Inferior parietal cortex (tissue), 1 donor: Measurements from ENCODE around the gene PGAP6.
"Not testable (repeated sequence)": the region's sequence is repeated elsewhere in the genome, so short reads cannot be mapped to it uniquely, and the experiment has no call there.

Experiments
- DNase-seq: peaks from one replicate; pipeline ENCODE4 v3.0.0-alpha.2; 2016; ENCODE audit errors: extremely low spot score

Gene PGAP6

DNA sequence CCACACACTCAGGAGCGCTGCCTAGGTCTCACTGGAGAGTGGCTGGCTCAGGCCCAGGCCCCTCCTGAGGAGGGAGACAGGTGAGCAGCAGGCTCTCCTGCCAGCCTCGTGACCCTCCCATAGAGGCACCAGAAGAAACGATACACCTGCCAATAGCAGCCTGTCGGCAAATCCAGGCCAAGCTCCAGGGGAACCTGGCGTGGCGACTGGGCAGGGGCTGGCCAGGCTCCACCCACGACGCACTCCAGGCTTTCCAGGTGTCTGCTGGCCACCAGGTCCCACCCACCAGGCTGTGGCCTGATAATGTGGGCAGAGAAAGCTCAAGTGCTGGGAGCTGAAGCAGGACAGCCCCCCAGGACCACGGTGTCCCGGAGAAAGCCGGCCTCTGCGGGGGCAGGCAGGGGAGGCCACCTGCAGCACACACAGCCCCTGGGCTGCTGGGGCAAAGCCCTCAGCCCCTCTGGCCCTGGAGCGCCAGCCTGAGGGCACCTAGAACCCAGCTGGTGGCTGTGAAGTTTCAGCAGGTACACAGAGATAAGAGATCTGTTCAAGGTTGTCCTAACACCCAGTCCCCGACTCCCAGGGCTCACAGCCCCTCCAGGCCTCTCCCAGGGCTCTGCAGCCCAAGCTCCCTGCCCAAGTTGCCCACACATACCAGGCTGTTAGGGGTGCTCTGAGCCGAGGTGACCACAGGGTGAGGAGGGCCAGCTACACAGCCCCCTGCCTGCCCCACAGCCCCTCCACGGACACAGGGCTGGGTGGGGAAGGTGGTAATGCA, 2.4 kb downstream of the PGAP6 start:
- no peak for DNase-seq

DNA sequence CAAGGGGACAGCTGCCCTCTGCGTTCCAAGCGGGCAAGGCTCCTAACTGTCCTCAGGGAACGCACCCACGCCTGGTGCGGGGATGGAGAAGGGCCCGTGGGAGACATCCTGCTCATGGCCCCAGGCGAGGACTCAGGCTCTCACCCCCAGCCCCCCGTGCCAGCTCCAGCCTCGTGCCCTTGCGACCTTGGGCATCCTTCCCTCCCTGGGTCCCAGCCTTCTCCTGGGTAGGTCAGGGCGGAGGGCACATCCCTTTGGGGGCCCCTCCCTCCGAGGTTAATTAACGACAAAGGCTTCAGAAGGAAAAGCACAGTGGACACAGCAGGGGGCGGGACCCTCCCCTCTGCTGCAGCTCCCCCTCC, 3.0 kb downstream of the PGAP6 start:
- no peak for DNase-seq

DNA sequence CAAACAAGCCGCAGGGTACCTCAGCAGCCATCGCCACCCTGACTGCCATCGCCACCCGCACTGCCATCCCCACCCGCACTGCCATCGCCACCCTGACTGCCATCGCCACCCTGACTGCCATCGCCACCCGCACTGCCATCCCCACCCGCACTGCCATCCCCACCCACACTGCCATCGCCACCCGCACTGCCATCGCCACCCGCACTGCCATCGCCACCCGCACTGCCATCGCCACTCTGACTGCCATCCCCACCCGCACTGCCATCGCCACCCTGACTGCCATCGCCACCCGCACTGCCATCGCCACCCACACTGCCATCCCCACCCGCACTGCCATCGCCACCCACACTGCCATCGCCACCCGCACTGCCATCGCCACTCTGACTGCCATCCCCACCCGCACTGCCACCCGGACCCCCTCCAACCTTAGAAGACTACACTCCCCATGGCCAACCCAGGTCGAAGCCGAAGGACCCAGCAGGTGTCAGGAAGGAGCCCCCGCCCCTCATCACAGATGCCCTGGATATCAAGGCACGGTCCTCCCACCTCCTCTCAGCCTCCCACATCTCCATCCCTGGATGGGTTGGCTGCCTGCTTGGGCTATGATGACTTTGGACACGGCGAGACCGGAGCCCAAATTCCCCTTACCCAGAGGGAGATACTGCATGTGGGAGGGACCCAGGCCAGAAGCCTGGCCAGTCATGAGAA, 3.5 kb downstream of the PGAP6 start:
- DNase-seq = not testable (repeated sequence)

DNA sequence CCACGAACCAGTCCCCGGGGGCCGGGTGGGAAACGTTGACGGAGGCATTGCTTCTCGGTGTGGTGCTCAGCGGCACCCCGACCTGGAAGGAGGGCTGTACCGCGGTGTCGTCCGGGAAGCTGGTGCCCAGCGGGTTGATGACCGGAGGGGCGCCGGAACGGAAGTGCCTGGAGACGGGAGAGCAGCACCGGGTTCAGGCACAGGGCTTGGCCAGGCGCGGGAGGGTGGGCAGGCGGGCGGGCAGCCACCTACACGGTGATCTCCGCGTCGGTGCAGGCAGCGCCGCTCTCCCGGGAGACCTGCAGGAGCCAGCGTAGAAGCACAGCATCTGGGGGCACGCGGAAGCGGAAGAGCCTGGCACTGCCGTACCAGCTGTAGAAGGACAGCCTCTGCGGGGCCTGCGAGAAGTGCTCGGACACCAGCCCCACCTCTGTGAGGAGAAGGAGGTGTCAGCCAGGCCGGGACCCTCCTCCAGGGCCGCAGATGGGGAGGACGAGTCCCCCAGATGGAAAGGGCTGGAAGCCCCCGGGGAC, 4.3 kb downstream of the PGAP6 start:
- no peak for DNase-seq

DNA sequence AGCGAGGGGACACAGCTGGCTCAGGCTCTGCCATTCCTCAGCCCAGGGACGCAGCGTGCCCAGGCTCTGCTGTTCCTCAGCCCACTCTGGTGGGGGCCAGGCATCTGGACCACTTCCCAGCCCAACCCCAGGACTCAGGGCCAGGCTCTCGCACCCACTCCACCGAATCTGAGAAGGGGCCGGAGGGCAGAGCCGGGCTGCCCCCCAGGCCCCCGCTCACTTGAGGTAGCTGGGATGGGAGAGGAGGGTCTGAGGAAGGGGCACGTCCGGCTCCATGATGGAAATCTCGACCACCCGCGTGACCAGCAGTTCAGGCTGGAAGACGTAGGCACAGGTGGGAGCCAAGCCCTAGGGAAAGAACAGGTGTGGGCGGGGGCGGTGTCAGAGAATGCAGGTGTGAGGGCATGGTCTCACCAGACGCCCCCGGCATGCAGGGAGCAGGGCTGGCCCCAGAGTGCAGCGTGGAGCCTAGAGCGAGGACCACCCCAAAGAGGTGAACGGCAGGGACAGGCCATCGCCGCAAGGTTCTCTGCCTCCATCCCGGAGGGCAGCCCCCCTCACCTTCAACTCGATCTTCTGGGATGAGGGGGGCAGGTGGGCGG, 4.9 kb downstream of the PGAP6 start:
- DNase-seq = no peak

DNA sequence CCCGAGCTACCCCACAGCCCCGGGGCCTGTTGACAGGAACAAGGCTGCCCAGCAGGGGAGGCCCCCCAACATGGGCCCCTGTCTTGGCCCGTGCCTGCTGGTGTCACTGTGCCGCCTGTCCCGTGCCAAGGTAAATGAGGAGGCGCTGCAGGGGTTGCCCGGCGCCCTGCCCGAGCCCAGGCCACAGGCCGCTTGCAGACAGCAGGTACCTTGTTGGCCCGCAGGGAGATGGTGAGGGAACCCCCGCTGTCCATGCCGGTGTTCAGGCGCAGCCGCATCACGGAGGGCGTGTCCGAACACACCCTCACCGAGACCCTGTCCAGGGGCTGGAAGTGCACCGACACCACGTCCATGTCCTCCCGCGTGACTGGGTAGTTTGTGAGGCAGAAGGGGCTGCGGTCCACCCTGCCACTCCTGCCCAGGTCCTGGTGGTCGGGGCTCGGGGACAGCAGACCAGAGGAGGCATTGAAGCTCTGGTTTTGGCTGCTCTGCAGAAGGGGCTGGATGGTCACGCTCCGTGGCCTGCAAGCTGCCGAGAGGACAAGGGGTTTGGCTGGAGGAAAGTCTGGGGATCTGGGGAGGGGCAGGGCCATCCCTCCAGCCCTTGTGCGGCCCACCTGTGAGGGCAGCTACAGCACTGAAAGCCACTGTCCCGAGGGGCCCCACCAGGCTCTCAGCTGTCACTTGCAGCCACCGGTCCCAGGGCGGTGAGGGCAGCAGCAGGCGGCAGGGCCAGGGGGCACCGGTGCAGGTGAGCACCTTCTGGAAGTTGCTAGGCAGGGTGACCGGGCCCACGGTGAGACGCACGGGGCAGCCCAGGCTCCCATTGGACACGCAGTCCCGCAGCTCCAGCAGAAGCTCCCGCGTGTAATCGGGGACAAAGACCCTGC, 5.6 kb downstream of the PGAP6 start:
- DNase-seq = no peak

DNA sequence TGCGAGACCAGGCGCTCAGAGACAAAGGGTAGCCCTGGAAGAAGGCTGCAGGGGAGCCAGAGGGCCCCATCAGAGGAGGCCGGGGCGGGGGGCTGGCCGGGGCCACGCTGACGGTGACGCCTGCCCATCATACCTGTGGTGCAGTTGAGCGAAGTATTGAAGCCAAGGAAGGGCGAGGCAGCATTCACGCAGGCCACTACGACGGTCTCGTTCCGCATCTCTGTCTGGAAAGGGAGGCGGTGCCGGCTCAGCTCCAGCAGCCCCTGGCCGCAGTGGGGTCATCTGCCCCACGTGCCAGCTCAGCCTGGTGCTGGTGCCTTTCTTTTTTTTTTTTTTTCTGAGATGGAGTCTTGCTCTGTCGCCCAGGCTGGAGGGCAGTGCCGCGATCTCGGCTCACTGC, 6.6 kb downstream of the PGAP6 start:
- no peak for DNase-seq

DNA sequence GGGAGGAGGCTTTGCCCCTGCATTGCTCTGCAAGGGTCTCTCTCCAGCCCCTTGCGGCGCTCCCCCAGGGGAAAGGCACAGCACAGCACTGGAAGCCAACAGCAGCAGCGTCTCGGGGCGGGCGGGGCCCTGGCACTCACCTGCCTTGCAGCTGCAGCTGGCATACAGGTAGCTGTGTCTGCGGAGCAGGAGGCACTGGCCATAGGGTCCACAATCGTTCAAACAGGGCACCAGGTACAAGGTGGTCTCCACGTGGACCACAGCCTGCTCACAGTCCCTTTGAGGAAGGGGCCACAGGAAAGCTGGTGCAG, 7.2 kb downstream of the PGAP6 start:
- no peak for DNase-seq

DNA sequence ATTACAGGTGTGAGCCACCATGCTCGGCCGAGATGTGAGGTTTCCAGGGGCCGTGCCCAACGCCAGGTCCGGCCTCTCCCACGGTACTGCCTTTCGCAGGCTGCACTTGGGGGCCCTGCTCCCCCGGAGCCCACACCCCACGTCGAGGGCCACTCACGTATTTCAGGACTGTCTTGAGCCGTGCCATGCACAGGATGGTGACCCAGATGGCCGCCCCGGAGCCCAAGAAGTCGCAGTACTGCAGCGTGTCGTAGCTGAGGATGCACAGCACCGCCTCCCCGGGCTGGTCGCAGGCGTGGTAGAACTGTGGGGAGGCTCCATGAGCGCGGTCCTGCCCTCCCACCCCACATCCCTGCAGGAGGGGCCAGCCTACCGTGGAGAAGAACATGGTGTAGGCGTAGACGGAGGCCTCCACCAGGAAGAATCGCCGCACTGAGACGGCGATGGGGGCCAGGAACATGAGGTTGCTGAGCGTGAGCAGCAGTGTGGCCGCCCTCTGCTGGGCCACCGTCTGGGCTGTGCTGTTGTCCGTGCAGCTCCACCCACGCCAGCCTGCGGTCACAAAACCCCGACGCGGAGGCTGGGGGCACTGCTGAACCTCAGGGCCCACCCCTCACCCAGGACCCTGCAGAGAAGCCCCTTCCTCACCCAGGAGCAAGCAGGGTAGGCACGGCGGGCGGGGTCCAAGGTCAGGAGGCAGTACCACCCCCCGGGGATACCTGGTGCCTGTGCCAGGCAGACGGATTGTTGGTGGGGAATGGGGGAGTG, 7.7 kb downstream of the PGAP6 start:
- DNase-seq = no peak

DNA sequence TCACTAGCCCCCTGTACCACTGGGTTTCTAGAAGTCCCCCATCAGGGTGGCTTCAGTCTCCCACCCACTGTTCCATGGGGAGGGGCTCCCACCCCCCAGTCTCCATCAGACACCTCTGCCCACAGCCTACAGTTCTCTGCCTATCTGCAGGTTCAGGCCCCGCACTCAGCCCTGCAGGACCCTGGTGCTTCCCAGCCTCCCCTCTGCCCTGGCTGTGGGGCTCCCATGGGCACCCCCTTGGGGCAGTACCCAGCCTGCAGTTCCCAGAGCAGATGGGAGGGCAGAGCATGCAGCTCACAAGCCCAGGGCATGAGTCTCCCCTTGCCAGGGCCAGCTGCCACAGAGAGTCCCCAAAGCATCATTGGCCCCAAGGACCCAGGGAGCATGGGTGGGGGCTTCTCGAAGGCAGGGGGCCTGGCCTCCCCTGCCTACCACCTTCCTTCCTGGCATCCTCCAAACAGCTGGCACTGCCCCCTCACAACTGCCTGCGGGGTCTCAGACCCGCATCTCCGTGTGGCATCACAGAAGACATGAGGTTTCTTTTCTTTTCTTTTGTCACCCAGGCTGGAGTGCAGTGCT, 8.7 kb downstream of the PGAP6 start:
- no peak for DNase-seq

DNA sequence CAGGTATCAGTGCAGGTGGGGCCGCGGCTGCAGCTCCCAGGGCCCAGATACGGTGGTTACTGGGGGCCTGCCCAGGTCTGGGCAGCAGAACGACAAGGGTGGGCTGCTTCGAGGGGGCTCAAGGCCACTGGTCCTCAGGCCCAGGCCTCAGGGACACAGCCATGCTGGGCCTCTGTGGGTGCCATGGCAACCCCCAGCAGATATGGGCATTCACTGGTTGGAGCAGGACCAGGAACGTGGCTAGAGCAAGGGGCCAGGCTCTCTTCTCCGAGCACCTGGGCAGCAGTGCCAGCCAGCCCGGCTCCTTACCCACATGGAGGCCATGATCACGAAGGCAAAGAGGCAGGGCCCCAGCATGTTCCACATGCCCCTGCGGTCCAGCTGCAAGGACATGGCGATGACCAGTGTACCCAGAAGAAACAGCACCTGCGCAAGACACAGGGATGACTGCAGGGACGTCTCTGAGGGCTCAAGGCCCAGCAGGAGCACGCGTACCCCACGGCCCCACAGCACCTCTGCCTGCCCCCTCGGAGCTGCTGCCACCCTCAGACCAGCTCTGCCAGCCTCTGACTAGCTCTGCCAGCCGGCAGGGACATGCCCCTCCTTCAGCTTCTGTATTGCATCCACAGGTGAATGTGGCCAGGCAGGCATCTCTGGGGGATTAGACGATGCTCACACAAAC, 9.3 kb downstream of the PGAP6 start:
- no peak for DNase-seq

DNA sequence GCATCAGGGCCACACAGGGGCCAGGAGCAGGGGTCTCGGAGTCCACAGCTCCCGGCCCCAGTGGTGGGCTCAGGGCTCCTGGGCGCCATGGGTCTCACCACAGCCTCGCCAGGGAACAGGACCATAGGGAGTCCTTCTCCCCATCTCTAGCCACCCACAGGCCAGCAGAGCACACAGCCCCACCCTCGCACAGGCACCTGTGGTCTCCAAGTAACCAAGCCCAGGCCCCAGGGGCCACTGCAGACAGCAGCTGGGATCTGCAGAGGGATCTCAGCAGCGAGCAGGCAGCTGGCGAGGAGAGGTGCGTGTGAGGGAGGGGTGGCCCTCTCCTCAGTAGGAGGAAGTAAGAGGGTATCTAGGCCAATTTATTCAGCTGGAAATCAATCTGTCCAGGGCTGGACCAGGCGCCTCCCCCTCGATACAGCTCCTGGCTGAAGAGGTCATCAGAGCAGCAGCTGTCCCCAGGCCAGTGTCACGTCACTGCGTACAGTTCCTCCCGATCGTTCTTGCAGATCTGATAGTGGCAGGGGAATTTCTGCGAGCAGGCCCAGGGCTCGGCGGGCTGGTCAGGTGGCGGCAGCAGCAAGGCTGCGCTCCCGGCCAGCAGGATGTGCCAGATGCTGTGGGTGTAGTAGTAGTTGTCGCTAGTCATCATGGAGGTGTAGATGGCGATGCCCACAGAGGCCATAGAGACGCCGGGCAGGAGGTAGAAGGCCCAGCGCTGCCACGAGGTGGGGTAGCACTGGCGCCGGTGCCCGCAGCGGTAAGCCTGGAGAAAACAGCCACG, 10.1 kb downstream of the PGAP6 start:
- DNase-seq = no peak

DNA sequence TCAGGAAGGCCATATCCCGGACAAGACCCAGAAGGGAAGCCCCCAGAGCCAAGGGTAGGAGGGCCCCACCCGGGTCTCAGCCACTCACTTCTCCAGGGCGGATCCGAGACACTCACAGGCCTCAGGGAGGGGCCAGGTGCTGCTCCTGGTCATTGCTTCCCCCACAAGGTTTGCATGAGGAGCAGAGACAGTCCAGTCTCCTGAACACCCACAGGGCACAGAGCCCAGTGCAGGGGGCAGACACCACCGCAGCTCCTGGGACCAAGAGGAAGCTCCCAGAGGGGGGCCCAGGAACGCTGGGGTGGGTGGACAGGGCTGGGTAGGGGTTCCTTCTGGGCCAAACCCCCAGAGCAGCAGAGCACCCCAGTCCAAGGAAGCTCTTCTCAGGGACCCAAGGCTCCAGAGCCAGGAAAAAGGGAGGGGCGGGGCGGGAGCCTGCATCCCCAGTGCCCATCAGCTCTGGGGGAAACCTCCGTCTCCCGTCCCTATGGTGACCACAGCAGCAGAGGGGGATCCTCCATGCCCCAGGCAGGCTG, 10.7 kb downstream of the PGAP6 start:
- no peak for DNase-seq

DNA sequence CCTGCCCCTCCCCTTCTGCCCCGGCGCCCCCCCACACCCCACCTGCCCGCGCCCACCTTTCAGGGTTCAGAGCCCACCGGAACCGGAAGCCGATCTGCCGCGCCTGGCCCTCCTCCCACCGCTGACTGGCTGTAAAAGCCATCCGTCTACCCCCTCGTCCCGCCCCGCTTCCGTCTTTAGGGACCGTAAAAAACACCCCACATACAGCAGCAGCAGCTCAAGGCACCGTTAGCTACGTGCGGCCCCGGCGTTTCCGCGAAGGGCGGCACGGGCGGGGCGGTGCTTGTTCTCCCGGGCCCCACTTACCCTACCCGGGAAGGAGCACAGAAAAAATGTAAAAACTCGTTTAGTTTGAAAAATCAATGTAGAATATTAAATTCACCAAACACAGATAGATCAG, 11.3 kb downstream of the PGAP6 start, which contains the start of gene MRPL28:
MRPL28 (minus strand) TSS at position 96 of the 400 bp plus-strand sequence. CDS start 320 bp downstream, outside the sequence.
- DNase-seq = peak; percentile 90

DNA sequence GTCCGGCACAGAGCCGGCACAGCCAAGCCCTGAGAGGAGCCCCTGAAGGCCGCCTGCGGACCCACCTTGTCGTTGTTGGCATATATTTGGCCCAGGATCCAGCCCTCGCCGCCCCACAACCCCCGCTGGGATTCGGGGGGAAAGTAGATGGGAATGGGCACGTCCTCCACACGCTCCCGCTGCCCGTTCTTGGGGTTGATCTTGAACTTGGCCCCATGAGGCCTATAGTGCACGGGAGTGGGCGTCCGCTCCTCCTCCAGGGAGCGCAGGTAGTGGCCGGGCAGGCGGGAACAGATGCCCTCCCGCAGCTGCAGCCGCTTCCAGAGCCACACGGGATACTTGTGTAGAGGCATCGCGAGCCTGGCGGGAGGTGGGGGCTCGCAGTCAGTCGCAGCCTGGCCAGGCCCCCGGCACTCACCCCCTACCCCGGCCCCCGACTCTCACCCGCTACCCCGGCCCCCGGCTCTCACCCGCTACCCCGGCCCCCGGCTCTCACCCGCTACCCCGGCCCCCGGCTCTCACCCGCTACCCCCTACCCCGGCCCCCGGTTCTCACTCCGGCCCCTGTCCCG, 11.8 kb downstream of the PGAP6 start:
- no peak for DNase-seq

DNA sequence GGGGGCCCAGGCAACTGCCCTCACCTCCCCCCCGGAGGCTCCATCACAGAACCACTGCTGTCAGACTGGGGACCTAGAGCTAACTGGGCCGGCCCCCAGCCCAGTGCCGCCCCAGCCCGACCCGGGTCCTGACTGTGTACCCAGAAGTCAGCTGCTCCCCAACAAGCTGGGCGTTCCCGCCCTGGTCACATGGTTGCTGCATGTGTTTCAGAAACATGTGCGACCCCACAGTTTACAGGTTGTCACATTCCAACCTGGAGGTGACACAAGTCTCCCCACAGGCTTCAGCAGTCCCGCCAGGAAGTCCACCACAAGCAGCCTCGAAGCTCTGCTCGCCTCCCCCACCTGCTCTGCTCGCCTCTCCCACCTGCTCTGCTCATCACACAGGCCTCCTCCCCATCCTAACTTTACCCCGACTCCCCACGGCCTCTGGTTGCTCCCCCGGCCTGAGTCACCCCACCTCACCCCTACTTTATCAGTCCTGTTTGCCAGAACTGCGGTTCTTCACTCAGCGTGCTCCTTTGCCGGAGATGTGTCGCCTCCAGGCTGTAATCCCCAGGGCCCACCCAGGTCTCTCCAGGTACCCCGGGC, 12.4 kb downstream of the PGAP6 start:
- no peak for DNase-seq

DNA sequence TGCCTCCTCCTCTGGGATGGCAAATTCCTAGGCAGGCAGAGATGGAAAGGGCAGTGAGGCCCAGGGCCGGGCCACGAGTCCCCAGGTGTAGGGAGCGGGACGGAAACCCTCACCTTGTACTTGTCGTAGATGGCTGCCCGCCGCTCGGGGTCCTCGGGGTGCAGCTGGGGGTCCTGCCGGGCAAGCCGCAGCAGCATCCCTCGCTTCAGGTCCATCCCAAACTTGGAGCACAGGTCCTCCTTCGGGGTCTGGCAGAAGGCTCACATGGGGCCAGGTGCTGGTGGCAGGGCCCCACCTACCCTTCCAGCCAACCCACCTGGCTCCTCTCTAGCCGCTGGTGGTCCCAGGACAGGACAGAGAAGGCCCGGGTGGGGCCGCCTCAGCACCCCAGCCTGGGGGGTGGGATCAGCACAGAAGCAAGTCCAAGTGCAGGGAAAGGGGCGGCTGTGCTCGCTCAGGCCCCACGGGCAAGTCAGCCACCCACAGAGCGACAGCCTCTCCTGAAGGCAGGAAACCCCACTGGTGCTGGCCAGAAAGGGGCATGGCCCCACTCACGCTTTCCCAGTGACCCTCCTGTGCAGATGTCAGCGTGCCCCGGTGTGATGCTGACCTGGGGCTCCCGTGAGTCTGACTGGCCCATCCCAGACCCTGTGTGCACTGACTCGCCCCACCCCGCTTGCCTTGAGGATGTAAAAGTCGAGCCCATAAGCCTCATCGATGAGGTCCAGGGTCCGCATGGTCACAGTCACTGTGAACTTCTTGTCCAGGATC, 13.2 kb downstream of the PGAP6 start:
- DNase-seq = no peak
